ENCODE measurements around the gene GALNT17.

- TF ChIP-seq CTCF (conservative IDR thresholded peaks at IDR 0.05; ENCODE audit: low read depth in 2 of 2) (no peak), POLR2AphosphoS5 (IDR thresholded peaks at IDR 0.05; ENCODE audit: low read depth) (no peak), CREB1 (CRISPR knock-in tag; IDR thresholded peaks at IDR 0.05; ENCODE audit: low read depth) (no peak), EZH2phosphoT487 (IDR thresholded peaks at IDR 0.05; ENCODE audit: unreplicated experiment) (no peak), EZH2 (IDR thresholded peaks at IDR 0.05; ENCODE audit: low read depth, unreplicated experiment) (no peak), NANOG (IDR thresholded peaks at IDR 0.05; ENCODE audit: borderline replicate concordance) (no peak), ZNF462 (CRISPR knock-in tag; IDR thresholded peaks at IDR 0.05) (no peak), JUNB (IDR thresholded peaks at IDR 0.05; ENCODE audit: unreplicated experiment) (no peak)
- TF ChIP-seq, protein P1, sequence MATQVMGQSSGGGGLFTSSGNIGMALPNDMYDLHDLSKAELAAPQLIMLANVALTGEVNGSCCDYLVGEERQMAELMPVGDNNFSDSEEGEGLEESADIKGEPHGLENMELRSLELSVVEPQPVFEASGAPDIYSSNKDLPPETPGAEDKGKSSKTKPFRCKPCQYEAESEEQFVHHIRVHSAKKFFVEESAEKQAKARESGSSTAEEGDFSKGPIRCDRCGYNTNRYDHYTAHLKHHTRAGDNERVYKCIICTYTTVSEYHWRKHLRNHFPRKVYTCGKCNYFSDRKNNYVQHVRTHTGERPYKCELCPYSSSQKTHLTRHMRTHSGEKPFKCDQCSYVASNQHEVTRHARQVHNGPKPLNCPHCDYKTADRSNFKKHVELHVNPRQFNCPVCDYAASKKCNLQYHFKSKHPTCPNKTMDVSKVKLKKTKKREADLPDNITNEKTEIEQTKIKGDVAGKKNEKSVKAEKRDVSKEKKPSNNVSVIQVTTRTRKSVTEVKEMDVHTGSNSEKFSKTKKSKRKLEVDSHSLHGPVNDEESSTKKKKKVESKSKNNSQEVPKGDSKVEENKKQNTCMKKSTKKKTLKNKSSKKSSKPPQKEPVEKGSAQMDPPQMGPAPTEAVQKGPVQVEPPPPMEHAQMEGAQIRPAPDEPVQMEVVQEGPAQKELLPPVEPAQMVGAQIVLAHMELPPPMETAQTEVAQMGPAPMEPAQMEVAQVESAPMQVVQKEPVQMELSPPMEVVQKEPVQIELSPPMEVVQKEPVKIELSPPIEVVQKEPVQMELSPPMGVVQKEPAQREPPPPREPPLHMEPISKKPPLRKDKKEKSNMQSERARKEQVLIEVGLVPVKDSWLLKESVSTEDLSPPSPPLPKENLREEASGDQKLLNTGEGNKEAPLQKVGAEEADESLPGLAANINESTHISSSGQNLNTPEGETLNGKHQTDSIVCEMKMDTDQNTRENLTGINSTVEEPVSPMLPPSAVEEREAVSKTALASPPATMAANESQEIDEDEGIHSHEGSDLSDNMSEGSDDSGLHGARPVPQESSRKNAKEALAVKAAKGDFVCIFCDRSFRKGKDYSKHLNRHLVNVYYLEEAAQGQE (IDR thresholded peaks at IDR 0.05; ENCODE audit: unreplicated experiment), result no peak
- TF ChIP-seq, protein P2, sequence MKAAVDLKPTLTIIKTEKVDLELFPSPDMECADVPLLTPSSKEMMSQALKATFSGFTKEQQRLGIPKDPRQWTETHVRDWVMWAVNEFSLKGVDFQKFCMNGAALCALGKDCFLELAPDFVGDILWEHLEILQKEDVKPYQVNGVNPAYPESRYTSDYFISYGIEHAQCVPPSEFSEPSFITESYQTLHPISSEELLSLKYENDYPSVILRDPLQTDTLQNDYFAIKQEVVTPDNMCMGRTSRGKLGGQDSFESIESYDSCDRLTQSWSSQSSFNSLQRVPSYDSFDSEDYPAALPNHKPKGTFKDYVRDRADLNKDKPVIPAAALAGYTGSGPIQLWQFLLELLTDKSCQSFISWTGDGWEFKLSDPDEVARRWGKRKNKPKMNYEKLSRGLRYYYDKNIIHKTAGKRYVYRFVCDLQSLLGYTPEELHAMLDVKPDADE (IDR thresholded peaks at IDR 0.05), result no peak
Measured at GRCh38 chr7:71753956-71754664, 622.2 kb downstream of the GALNT17 start.

Data from GM23338 (cell line).